ENCODE data around the gene CMAS. TPM values are rescaled to one million over a fixed set of nuclear protein-coding genes. Genes with fewer than 3 reads are reported as not detected.

Gene CMAS
- polyA plus RNA-seq, 1 of the 3 experiments (the other 2 are of a cell fraction): 16.0 TPM

DNA sequence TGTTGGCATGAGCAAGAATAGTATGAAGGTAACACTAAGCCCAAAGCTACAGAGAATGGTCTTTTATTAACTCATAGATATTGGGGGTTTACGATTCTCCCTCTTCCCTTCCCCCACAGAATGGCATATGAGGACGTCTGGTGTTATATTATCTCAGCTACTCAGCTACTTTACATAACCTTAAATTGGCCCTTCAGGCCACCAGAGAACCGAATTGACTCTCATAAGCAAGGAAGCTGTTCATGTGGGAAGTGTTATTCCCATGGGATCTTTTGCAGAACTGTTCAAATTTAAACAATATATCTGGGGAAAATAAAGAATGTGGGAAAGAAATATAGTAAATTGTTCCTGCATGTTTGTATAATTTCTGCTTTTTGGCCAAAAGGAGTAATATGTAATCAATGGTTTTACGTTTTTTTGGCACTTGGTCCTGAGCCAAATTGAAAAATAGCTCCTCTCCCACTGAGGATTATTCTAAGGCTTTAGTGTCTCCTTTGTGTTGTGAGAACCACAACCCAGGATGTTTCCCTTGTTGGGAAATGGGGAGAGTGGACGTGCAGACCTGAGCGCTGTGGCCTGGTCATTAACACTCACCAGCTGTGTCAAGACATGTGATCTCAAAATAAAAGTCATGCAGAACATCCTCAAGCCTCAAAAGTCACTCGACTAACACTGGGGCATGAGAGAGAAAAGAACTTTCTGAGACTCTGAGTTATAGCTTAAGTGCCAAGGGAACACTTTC lies 31.8 kb upstream of the CMAS start (continued):
- TF ChIP-seq, protein P1, sequence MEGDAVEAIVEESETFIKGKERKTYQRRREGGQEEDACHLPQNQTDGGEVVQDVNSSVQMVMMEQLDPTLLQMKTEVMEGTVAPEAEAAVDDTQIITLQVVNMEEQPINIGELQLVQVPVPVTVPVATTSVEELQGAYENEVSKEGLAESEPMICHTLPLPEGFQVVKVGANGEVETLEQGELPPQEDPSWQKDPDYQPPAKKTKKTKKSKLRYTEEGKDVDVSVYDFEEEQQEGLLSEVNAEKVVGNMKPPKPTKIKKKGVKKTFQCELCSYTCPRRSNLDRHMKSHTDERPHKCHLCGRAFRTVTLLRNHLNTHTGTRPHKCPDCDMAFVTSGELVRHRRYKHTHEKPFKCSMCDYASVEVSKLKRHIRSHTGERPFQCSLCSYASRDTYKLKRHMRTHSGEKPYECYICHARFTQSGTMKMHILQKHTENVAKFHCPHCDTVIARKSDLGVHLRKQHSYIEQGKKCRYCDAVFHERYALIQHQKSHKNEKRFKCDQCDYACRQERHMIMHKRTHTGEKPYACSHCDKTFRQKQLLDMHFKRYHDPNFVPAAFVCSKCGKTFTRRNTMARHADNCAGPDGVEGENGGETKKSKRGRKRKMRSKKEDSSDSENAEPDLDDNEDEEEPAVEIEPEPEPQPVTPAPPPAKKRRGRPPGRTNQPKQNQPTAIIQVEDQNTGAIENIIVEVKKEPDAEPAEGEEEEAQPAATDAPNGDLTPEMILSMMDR (IDR thresholded peaks at IDR 0.05): no peak
- TF ChIP-seq RAD21 (IDR thresholded peaks at IDR 0.05; ENCODE audit: low read length) (no peak), GABPA (IDR thresholded peaks at IDR 0.05; ENCODE audit: low read depth) (no peak), EP300 (IDR thresholded peaks at IDR 0.05; ENCODE audit: borderline replicate concordance in 1 of 2, low read depth in 1 of 2, low read length in 1 of 2) (no peak), NRF1 (IDR thresholded peaks at IDR 0.05; ENCODE audit: low read depth, low read length) (no peak), MXI1 (IDR thresholded peaks at IDR 0.05; ENCODE audit: low read depth, low read length) (no peak), SMC3 (IDR thresholded peaks at IDR 0.05; ENCODE audit: low read depth, low read length) (no peak), TCF12 (IDR thresholded peaks at IDR 0.05) (no peak)

DNA sequence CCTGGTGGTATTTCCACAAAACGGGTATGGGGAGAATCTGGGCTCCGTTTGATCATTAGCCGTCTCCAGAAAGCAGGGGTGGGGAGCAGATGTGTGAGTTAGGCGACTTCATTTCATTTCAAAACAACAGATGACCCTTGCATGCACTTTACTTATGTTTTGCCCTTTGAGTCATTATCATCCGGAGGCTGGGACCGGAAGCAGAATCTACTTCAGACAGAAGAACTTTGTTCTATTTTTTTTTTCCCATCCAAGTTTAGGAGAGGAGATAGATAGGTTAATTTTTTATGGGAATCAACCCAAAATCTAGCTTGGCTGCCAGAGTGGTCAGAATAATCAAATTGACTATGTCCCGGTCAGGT lies 31.3 kb upstream of the CMAS start:
- CTCF ChIA-PET: interaction anchor here (2.4 to 3.5 kb wide), 2 partner anchors 25 to 317 kb away, joined by 11 to 12 read pairs; no protein-coding TSS in a partner anchor
- no peak overlapping the region for H2AFZ ChIP-seq (ENCODE audit: low read depth)

More for the DNA sequence above, 31.3 kb upstream of the CMAS start:
- no peaks in the 10 kb centered on the region; the same call in 1 of the 2 replicates for H3K27me3 ChIP-seq (ENCODE audit: insufficient read depth)
- H3K4me1 ChIP-seq (ENCODE audit: control insufficient read depth in 1 of 2, insufficient read depth in 2 of 2, low read depth in 1 of 2, low read length in 1 of 2): no peaks in the 10 kb centered on the region; a peak in 1 of 4 replicates
- H3K79me2 ChIP-seq (ENCODE audit: insufficient read depth): no peaks in the 10 kb centered on the region
- H3K36me3 ChIP-seq (replicated peaks in 1 of 2; ENCODE audit: control insufficient read depth in 1 of 2, insufficient read depth in 2 of 2, low read length in 1 of 2): no peaks in the 10 kb centered on the region
- no peaks in the 10 kb centered on the region for H3K9me3 ChIP-seq
- H3K4me2 ChIP-seq: 0 out of 2 replicates have a peak overlapping the region, but pooled peaks have one; percentile 37
- H3K27ac ChIP-seq (ENCODE audit: low read depth in 2 of 2, low read length in 1 of 2): no peak overlapping the region
- 19% methylated on average over 7 of the region's 7 CpGs for WGBS (ENCODE audit: low lambda C conversion rate)
- POLR2A ChIA-PET: no interaction called here
- no peak for DNase-seq
- no peak overlapping the region for H3K9ac ChIP-seq
- no peaks in the 10 kb centered on the region for H4K20me1 ChIP-seq (ENCODE audit: insufficient read depth)
- no peaks in the 10 kb centered on the region for H3K9me2 ChIP-seq
- peak overlapping the region in 1 of 2 experiments; percentile 2; a peak in 1 of 4 replicates for H3K4me3 ChIP-seq (ENCODE audit: low read depth in 2 of 2, low read length in 1 of 2)
- TF ChIP-seq RFX5 (IDR thresholded peaks at IDR 0.05; ENCODE audit: low read length) (no peak), EZH2phosphoT487 (IDR thresholded peaks at IDR 0.05; ENCODE audit: borderline replicate concordance, low read depth) (no peak), MEF2A (IDR thresholded peaks at IDR 0.05; ENCODE audit: borderline replicate concordance, low read depth) (no peak), ELF1 (IDR thresholded peaks at IDR 0.05) (no peak), NRF1 (IDR thresholded peaks at IDR 0.05; ENCODE audit: low read depth, low read length) (no peak), FOXM1 (IDR thresholded peaks at IDR 0.05; ENCODE audit: low read depth) (no peak), JUND (IDR thresholded peaks at IDR 0.05) (no peak), POLR2AphosphoS5 (IDR thresholded peaks at IDR 0.05; ENCODE audit: low read depth, low read length) (no peak), FOSL2 (IDR thresholded peaks at IDR 0.05; ENCODE audit: borderline replicate concordance, low read depth) (no peak), TCF12 (IDR thresholded peaks at IDR 0.05) (no peak), RAD21 (IDR thresholded peaks at IDR 0.05; ENCODE audit: low read length) (no peak)
- TF ChIP-seq, protein P1 (IDR thresholded peaks at IDR 0.05): no peak
- TF ChIP-seq, protein P2, sequence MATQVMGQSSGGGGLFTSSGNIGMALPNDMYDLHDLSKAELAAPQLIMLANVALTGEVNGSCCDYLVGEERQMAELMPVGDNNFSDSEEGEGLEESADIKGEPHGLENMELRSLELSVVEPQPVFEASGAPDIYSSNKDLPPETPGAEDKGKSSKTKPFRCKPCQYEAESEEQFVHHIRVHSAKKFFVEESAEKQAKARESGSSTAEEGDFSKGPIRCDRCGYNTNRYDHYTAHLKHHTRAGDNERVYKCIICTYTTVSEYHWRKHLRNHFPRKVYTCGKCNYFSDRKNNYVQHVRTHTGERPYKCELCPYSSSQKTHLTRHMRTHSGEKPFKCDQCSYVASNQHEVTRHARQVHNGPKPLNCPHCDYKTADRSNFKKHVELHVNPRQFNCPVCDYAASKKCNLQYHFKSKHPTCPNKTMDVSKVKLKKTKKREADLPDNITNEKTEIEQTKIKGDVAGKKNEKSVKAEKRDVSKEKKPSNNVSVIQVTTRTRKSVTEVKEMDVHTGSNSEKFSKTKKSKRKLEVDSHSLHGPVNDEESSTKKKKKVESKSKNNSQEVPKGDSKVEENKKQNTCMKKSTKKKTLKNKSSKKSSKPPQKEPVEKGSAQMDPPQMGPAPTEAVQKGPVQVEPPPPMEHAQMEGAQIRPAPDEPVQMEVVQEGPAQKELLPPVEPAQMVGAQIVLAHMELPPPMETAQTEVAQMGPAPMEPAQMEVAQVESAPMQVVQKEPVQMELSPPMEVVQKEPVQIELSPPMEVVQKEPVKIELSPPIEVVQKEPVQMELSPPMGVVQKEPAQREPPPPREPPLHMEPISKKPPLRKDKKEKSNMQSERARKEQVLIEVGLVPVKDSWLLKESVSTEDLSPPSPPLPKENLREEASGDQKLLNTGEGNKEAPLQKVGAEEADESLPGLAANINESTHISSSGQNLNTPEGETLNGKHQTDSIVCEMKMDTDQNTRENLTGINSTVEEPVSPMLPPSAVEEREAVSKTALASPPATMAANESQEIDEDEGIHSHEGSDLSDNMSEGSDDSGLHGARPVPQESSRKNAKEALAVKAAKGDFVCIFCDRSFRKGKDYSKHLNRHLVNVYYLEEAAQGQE (IDR thresholded peaks at IDR 0.05; ENCODE audit: low read depth, low read length): no peak
- TF ChIP-seq, protein P3, sequence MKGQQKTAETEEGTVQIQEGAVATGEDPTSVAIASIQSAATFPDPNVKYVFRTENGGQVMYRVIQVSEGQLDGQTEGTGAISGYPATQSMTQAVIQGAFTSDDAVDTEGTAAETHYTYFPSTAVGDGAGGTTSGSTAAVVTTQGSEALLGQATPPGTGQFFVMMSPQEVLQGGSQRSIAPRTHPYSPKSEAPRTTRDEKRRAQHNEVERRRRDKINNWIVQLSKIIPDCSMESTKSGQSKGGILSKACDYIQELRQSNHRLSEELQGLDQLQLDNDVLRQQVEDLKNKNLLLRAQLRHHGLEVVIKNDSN (IDR thresholded peaks at IDR 0.05; ENCODE audit: borderline replicate concordance, low read depth): no peak
- TF ChIP-seq, protein P4, sequence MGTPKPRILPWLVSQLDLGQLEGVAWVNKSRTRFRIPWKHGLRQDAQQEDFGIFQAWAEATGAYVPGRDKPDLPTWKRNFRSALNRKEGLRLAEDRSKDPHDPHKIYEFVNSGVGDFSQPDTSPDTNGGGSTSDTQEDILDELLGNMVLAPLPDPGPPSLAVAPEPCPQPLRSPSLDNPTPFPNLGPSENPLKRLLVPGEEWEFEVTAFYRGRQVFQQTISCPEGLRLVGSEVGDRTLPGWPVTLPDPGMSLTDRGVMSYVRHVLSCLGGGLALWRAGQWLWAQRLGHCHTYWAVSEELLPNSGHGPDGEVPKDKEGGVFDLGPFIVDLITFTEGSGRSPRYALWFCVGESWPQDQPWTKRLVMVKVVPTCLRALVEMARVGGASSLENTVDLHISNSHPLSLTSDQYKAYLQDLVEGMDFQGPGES (IDR thresholded peaks at IDR 0.05; ENCODE audit: low read depth, low read length): no peak
- no peaks in the 10 kb centered on the region for H3F3A ChIP-seq (replicated peaks; ENCODE audit: insufficient read depth)

All from SK-N-SH (cell line).